GM20431 (cell line): ENCODE measurements around the gene ATRNL1.
"Not testable (repeated sequence)": the region's sequence is repeated elsewhere in the genome, so short reads cannot be mapped to it uniquely, and the experiment has no call there.

Experiments
- in situ Hi-C: fragments of 300-500 bp; cut with MseI, MboI; formaldehyde crosslinking; loops from one replicate; pipeline ENCODE4 v1.15.0; 2020; ENCODE audit warnings: low sequenced_read_pairs; ENCODE audit not compliant: unreplicated experiment

ATRNL1 gene

DNA sequence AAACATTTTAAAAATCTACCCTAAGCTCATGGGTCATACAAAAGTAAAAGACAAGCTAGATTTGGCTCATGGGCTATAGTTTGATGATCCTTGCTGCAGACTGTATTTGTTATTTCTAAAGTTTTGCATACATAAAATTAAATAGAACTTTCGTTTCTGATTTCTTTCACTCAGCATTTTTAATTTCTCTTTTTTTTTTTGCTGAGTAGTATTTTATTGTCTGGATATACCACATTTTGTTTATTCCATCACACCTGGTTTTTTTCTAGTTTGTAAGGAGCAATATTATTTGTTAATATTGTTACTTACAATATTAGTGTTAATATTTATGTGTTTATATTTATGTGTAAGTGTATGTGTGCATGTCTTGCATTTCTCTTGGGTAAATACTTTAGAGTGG is 291.5 kb downstream of the ATRNL1 start:
- in situ Hi-C loops: no loop called here

DNA sequence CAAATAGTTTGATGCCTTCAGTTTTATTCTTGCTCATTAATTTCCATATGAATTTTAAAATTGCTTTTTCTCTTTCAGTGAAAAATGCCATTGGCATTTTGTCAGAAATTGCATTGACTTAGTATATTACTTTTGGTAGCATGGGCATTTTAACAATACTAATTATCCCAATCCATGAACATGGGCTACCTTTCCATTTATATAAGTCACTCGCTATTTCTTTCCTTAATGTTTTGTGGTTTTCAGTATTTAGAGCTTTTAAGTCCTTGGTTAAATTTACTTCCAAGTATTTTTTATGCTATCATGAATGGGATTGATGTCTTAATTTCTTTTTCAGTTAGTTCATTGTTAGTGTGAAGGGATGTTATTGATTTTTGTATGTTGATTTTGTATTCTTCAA is 297.4 kb downstream of the ATRNL1 start:
- in situ Hi-C loops: no loop called here

- in situ Hi-C loops: no loop called here
Measured at GRCh38 chr10:115398026-115398425, 304.9 kb downstream of the ATRNL1 start.

- in situ Hi-C loops: loop anchor here (25.0 kb wide), 1 partner anchor 240 kb away; no protein-coding TSS in a partner anchor
Measured at GRCh38 chr10:115402699-115403098, 309.5 kb downstream of the ATRNL1 start.

GRCh38 chr10:115405838-115406237 is 312.7 kb downstream of the ATRNL1 start:
- in situ Hi-C loops: loop anchor here (25.0 kb wide), 1 partner anchor 244 kb away; no protein-coding TSS in a partner anchor

- in situ Hi-C loops: loop anchor here (25.0 kb wide), 1 partner anchor 247 kb away; no protein-coding TSS in a partner anchor
Measured at GRCh38 chr10:115409347-115409746, 316.2 kb downstream of the ATRNL1 start.

DNA sequence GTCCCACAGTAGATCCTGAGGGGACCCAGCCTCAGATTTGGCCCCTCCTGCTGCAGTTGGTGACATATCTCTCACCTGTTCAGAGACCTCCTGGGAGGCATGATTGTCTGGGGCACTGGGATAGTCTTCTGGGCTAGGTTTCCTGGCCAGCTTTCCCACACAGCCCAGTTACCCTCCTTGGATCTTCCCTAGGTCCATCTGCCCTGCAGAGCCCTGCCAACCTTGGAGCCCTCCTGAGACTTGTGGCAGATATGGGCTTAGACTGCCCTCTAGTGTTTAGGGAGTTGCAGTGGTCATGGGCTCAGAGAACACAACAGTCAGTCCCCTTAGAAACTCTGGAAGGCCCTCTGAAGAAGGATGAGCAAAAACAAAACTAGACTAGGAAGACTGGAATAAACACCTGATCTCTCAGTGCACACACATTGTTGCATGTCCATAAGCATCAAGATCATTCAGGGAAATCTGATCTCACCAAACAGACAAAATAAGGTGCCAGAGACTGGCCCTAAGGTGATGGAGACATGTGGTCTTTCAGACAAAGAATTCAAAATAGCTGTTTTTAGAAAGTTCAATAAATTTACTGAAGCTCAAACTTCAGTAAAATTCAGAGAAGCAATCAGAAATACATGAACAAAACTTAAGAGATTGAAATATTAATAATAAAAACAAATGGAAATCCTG is 324.6 kb downstream of the ATRNL1 start:
- in situ Hi-C loops: loop anchor here (25.0 kb wide), 1 partner anchor 255 kb away; no protein-coding TSS in a partner anchor

DNA sequence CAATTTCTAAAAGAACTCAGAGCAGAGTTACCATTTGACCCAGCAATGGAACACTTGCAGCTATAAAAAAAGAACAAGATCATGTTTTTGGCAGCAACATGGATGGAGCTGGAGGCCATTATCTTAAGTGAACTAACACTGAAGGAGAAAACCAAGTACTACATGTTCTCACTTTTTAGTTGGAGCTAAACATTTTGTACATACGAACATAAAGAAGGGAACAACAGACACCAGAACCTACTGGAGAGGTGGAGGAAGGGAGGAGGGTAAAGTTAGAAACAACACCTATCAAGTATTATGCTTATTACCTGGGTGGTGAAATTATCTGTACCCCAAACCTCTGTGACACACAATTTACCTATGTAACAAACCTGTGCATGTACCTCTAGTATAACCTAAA is 329.5 kb downstream of the ATRNL1 start:
- in situ Hi-C loops: loop anchor here (25.0 kb wide), 1 partner anchor 260 kb away; no protein-coding TSS in a partner anchor

GRCh38 chr10:115427611-115428010 is 334.4 kb downstream of the ATRNL1 start:
- in situ Hi-C loops: no loop called here

GRCh38 chr10:115432188-115432819 is 339.1 kb downstream of the ATRNL1 start:
- in situ Hi-C loops: no loop called here

DNA sequence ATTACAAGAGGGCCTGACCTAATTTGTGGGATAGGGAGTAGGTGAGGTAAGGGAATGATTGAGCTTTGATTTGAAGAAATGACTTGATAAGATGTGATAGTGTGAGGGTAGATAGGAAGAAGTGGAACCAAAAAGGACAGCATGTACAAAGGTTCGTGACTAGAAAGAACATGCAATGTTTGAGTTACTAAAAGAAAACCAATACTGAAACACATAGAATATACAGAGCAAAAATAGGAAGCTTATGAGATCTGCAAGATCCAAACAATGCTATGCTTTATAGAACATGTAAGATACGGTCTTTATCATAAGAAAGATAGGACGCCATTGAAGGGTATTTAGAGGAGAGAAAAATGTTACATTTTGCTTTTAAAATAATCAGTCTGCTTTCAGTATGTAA is 343.8 kb downstream of the ATRNL1 start:
- in situ Hi-C loops: no loop called here

DNA sequence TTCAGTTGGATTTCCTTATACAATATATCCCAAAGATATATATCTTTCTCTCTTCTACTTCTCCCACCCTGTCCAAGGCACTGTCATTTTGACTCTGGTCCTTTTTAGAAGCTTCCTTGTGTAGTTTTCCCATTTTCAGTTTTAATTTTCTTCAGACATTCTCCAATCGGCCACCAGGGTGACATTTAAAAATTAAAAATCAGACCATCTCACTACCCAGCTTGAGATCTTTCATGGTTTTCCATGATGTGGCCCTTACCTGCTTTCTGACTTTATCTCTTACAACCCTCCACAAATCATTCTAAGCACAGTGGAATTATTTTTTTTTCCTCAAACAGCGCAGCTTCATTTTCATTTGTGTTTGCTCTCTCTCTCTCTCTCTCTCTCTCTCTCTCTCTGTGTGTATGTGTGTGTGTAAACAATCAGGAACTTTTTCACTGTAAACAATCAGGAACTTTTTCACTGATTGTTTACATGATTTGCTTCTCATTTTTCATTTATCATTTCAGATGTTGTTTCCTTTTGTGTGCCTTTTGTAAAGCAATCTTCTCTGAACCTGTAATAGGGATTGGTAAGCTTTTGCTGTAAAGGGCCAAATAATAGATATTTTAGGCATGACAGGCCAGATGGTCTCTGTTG is 348.9 kb downstream of the ATRNL1 start:
- in situ Hi-C loops: no loop called here

DNA sequence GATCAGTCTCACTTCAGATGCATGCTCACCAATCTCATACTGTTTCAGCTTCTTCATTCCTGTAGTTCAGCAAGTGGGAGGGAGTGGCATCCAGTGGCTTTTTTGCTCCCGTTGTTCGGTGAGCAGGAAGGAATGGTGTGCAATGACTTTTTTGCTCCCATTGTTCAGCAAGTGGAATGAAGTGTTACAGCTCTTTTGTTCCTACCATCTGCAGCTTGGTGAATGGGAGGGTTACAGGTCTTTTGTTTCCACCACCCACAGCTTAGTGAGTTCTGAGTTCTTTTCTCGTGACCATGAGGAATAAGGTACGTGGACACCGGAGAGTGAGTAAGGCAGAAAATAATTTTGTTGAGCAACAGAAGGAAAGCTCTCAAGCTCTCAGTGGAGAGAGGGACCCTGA is 363.6 kb downstream of the ATRNL1 start:
- in situ Hi-C loops: no loop called here

- in situ Hi-C loops: no loop called here
Measured at GRCh38 chr10:115483294-115483693, 390.1 kb downstream of the ATRNL1 start.

- in situ Hi-C loops: no loop called here
Measured at GRCh38 chr10:115491526-115492140, 398.5 kb downstream of the ATRNL1 start.

DNA sequence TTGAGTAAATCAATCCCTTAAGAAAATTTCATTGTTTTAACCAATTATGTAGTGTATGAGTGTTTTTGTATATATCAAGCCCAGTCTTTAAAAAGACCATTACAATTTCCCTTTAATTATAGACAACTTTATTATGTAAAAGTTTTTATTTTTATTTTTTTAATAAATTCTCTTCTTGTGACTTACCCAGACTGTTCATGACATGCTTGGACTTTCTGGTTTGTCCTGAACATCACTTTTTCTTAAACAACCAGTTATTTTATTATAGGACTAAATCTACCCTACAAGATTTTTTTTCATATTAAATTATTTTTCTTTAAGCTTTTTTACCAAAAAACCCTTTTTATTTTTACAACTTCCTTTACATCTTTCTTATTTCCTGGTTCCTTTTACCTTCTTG is 410.4 kb downstream of the ATRNL1 start:
- in situ Hi-C loops: no loop called here

- in situ Hi-C loops: no loop called here
Measured at GRCh38 chr10:115514895-115515294, 421.7 kb downstream of the ATRNL1 start.

DNA sequence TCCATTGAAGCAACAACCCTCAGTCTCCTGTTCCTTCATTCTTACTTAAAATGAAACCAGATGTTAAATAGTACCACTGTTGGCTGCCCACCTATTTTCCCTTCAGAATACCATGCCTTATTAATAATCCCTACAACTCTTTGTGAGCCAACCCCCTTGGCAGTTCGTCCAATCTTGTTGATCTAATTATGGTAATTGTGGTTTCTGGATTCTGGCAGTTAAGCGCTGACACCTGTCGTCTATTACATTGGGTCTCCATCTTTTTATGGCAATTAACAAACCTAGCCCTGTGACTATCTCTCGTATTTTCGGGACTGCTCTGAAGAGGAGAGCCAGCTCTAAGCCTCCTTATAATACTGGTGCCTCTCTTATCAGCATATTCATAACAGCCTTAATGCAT is 432.0 kb downstream of the ATRNL1 start:
- in situ Hi-C loops: no loop called here

DNA sequence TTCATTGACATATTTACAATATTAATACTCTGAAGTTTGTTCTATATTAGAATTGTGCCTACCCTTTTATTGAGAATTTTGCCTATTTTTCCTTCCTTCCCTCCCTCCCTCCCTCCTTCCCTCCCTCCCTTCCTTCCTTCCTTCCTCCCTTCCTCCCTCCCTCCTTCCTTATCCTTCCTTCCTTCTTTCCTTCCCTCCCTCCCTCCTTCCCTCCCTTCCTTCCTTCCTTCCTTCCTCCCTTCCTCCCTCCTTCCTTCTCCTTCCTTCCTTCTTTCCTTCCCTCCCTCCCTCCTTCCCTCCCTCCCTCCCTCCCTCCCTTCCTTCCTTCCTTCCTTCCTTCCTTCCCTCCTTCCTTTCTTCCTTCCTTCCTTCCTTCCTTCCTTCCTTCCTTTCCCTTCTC is 434.5 kb downstream of the ATRNL1 start:
- in situ Hi-C loops: not testable (repeated sequence)

DNA sequence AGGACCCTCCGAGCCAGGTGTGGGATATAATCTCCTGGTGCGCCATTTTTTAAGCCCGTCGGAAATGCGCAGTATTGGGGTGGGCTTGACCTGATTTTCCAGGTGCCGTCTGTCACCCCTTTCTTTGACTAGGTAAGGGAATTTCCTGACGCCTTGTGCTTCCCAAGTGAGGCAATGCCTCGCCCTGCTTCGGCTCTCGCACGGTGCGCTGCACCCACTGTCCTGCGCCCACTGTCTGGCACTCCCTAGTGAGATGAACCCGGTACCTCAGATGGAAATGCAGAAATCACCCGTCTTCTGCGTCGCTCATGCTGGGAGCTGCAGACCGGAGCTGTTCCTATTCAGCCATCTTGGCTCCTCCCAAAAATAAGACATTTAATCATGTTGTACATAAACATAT is 443.2 kb downstream of the ATRNL1 start:
- in situ Hi-C loops: not testable (repeated sequence)
